A549 (cell line): ENCODE results near the gene TUBGCP6.

Experiments used
- CEBPB ChIP-seq, 2 experiments: fragments of >200 bp in 1 of 2; sonication (Bioruptor Twin) in 1 of 2; formaldehyde crosslinking in 1 of 2; IDR thresholded peaks; 2 replicates each; pipeline ENCODE4 v1.6.1; 2012 to 2016
- GATA3 ChIP-seq: IDR thresholded peaks from 2 replicates; pipeline ENCODE4 v1.6.1; 2012; ENCODE audit warnings: borderline replicate concordance
- MAFK ChIP-seq: fragments of 450-650 bp; IDR thresholded peaks from 2 replicates; pipeline ENCODE4 v1.6.1; 2014; ENCODE audit not compliant: partially characterized antibody
- MAZ ChIP-seq: fragments of 150-350 bp; IDR thresholded peaks from 2 replicates; pipeline ENCODE4 v1.6.1; 2014; ENCODE audit warnings: antibody characterized with exemption, low read depth, low read length, borderline replicate concordance
- MYC ChIP-seq: IDR thresholded peaks from 2 replicates; pipeline ENCODE4 v1.6.1; 2012; ENCODE audit warnings: mild to moderate bottlenecking, inconsistent platforms, low read length, improper control_type of control experiment, borderline replicate concordance
- NPAS2 ChIP-seq: fragments of 250-450 bp; sonication (Bioruptor Pico); IDR thresholded peaks from 2 replicates; pipeline ENCODE4 v1.8.0; 2022; ENCODE audit warnings: mild to moderate bottlenecking, moderate library complexity, borderline replicate concordance
- POLR2A ChIP-seq: IDR thresholded peaks from 2 replicates; pipeline ENCODE4 v1.6.1; 2012; ENCODE audit warnings: mild to moderate bottlenecking, low read length
- RCOR1 ChIP-seq: fragments of 150-350 bp; IDR thresholded peaks from 2 replicates; pipeline ENCODE4 v1.6.1; 2014; ENCODE audit warnings: antibody characterized with exemption, low read length, low read depth
- USF2 ChIP-seq: fragments of 450-650 bp; IDR thresholded peaks from 2 replicates; pipeline ENCODE4 v1.6.1; 2014; ENCODE audit warnings: antibody characterized with exemption
- ZC3H11A ChIP-seq: fragments of 450-650 bp; IDR thresholded peaks from 2 replicates; pipeline ENCODE4 v1.6.1; 2014; ENCODE audit warnings: antibody characterized with exemption, mild to moderate bottlenecking
- TF ChIP-seq, protein P1 (sequence below): fragments of >200 bp; sonication (Bioruptor Twin); formaldehyde crosslinking; IDR thresholded peaks from 3 replicates; pipeline ENCODE4 v1.5.1; 2016
- TF ChIP-seq, protein P2 (sequence below): IDR thresholded peaks from 2 replicates; pipeline ENCODE4 v1.6.1; 2012
- TF ChIP-seq, protein P3 (sequence below): fragments of 200-600 bp; sonication (generic); IDR thresholded peaks from 2 replicates; pipeline ENCODE4 v1.6.1; 2016; ENCODE audit warnings: antibody characterized with exemption, mild to moderate bottlenecking, moderate library complexity

DNA sequence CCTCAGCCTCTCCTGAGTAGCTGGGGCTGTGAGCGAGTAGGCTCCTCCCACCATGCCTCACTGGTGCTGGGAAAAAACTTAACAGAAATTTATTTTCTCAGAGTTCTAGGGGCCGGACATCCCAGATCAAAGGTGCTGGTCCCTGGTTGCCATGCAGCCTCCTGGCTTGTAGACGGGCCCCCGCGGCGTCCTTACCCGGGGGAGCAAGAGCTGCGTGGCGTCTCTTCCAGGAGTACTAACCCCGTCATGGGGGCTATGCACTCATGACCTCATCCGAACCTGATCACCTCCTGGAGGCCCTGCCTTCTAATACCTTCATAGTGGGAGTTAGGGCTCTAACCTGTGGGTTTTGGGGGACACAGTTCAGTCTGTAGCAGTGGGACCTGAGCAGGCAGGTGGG is 56.5 kb downstream of the TUBGCP6 start:
- TF ChIP-seq NPAS2 (CRISPR knock-in tag) (no peak), CEBPB (IDR thresholded peaks at IDR 0.05) (no peak), MAZ (no peak), RCOR1 (no peak), POLR2A (no peak), MAFK (no peak), GATA3 (no peak), MYC (no peak), ZC3H11A (no peak), USF2 (no peak)
- TF ChIP-seq, protein P1, sequence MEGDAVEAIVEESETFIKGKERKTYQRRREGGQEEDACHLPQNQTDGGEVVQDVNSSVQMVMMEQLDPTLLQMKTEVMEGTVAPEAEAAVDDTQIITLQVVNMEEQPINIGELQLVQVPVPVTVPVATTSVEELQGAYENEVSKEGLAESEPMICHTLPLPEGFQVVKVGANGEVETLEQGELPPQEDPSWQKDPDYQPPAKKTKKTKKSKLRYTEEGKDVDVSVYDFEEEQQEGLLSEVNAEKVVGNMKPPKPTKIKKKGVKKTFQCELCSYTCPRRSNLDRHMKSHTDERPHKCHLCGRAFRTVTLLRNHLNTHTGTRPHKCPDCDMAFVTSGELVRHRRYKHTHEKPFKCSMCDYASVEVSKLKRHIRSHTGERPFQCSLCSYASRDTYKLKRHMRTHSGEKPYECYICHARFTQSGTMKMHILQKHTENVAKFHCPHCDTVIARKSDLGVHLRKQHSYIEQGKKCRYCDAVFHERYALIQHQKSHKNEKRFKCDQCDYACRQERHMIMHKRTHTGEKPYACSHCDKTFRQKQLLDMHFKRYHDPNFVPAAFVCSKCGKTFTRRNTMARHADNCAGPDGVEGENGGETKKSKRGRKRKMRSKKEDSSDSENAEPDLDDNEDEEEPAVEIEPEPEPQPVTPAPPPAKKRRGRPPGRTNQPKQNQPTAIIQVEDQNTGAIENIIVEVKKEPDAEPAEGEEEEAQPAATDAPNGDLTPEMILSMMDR: no peak
- TF ChIP-seq, protein P2, sequence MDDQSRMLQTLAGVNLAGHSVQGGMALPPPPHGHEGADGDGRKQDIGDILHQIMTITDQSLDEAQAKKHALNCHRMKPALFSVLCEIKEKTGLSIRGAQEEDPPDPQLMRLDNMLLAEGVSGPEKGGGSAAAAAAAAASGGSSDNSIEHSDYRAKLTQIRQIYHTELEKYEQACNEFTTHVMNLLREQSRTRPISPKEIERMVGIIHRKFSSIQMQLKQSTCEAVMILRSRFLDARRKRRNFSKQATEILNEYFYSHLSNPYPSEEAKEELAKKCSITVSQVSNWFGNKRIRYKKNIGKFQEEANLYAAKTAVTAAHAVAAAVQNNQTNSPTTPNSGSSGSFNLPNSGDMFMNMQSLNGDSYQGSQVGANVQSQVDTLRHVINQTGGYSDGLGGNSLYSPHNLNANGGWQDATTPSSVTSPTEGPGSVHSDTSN: no peak
- TF ChIP-seq, protein P3, sequence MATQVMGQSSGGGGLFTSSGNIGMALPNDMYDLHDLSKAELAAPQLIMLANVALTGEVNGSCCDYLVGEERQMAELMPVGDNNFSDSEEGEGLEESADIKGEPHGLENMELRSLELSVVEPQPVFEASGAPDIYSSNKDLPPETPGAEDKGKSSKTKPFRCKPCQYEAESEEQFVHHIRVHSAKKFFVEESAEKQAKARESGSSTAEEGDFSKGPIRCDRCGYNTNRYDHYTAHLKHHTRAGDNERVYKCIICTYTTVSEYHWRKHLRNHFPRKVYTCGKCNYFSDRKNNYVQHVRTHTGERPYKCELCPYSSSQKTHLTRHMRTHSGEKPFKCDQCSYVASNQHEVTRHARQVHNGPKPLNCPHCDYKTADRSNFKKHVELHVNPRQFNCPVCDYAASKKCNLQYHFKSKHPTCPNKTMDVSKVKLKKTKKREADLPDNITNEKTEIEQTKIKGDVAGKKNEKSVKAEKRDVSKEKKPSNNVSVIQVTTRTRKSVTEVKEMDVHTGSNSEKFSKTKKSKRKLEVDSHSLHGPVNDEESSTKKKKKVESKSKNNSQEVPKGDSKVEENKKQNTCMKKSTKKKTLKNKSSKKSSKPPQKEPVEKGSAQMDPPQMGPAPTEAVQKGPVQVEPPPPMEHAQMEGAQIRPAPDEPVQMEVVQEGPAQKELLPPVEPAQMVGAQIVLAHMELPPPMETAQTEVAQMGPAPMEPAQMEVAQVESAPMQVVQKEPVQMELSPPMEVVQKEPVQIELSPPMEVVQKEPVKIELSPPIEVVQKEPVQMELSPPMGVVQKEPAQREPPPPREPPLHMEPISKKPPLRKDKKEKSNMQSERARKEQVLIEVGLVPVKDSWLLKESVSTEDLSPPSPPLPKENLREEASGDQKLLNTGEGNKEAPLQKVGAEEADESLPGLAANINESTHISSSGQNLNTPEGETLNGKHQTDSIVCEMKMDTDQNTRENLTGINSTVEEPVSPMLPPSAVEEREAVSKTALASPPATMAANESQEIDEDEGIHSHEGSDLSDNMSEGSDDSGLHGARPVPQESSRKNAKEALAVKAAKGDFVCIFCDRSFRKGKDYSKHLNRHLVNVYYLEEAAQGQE: no peak
